ENCODE data around the gene DNMBP. TPM values are rescaled to one million over a fixed set of nuclear protein-coding genes. Genes with fewer than 3 reads are reported as not detected.

The DNMBP gene
- total RNA-seq, 1 experiment from 2014 or later, result 60.3 TPM

- H3K9me2 ChIP-seq (ENCODE audit: insufficient read depth), result no peaks in the 10 kb centered on the region
- no TSS peak for BruUV-seq (replicated peaks)
- no peak overlapping the region for H3K9ac ChIP-seq (ENCODE audit: low read length)
- no peak overlapping the region for H3K4me3 ChIP-seq (replicated peaks in 1 of 2; ENCODE audit: low read depth in 1 of 2, low read length in 2 of 2)
- no peak overlapping the region for H3K27ac ChIP-seq (ENCODE audit: low read depth, low read length)
- no peak overlapping the region for H2AFZ ChIP-seq (ENCODE audit: low read depth, low read length, poor library complexity, severe bottlenecking)
- H3K4me2 ChIP-seq (ENCODE audit: low read length), result no peak overlapping the region
- ATAC-seq (no peak), DNase-seq (ENCODE audit: low read depth, low spot score) (no peak)
- no peaks in the 10 kb centered on the region for H3K79me2 ChIP-seq (ENCODE audit: insufficient read depth, low read length)
- CTCF ChIA-PET, result interaction anchor here (2.0 kb wide), 1 partner anchor 9 kb away, joined by 7 read pairs; no protein-coding TSS in a partner anchor
- H4K20me1 ChIP-seq (ENCODE audit: insufficient read depth), result no peaks in the 10 kb centered on the region
- no peaks in the 10 kb centered on the region for H3K36me3 ChIP-seq (ENCODE audit: control insufficient read depth in 1 of 2, insufficient read depth in 2 of 2, low read length in 2 of 2)
- POLR2A ChIA-PET, result no interaction called here
- peaks cover 16 to 28% of the 10 kb centered on the region in 2 experiments for H3K4me1 ChIP-seq (ENCODE audit: control insufficient read depth in 1 of 2, insufficient read depth in 2 of 2, low read length in 2 of 2)
- TF ChIP-seq CTCF (IDR thresholded peaks at IDR 0.05 in 2 of 3, conservative IDR thresholded peaks at IDR 0.05 in 1 of 3; ENCODE audit: borderline replicate concordance in 1 of 3, insufficient read depth in 1 of 3, low read depth in 2 of 3, low read length in 2 of 3) (no peak), RAD21 (IDR thresholded peaks at IDR 0.05; ENCODE audit: low read depth) (no peak), POLR2A (IDR thresholded peaks at IDR 0.05; ENCODE audit: borderline replicate concordance, extremely low read depth, insufficient read depth, insufficient read length) (no peak), ZNF274 (IDR thresholded peaks at IDR 0.05; ENCODE audit: low read depth, low read length) (no peak), EZH2 (IDR thresholded peaks at IDR 0.05) (no peak), YY1 (IDR thresholded peaks at IDR 0.05; ENCODE audit: extremely low read depth, insufficient replicate concordance, low read depth, low read length) (no peak), TCF7L2 (IDR thresholded peaks at IDR 0.05; ENCODE audit: borderline replicate concordance, extremely low read depth, insufficient read depth, insufficient read length) (no peak), SRF (IDR thresholded peaks at IDR 0.05; ENCODE audit: low read depth) (no peak), EZH2phosphoT487 (IDR thresholded peaks at IDR 0.05; ENCODE audit: borderline replicate concordance) (no peak), SP1 (IDR thresholded peaks at IDR 0.05; ENCODE audit: low read depth) (no peak), REST (IDR thresholded peaks at IDR 0.05; ENCODE audit: low read depth) (no peak), POLR2AphosphoS5 (IDR thresholded peaks at IDR 0.05; ENCODE audit: low read depth, low read length) (no peak)
- TF ChIP-seq, protein P1, sequence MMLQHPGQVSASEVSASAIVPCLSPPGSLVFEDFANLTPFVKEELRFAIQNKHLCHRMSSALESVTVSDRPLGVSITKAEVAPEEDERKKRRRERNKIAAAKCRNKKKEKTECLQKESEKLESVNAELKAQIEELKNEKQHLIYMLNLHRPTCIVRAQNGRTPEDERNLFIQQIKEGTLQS (IDR thresholded peaks at IDR 0.05), result no peak
- TF ChIP-seq, protein P2, sequence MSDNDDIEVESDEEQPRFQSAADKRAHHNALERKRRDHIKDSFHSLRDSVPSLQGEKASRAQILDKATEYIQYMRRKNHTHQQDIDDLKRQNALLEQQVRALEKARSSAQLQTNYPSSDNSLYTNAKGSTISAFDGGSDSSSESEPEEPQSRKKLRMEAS (IDR thresholded peaks at IDR 0.05), result no peak
- RAD21 ChIA-PET (ENCODE audit: low non-redundant PET in 1 of 2, low total read pairs in 2 of 2, uncharacterized antibody in 2 of 2, unreplicated experiment in 2 of 2), result no interaction called here
- no peaks in the 10 kb centered on the region for H3K27me3 ChIP-seq (ENCODE audit: insufficient read depth, low read length)
- intact Hi-C loops (cut with micrococcal nuclease), result no loop called here
- no peaks in the 10 kb centered on the region for H3K9me3 ChIP-seq (ENCODE audit: control insufficient read depth in 1 of 2, insufficient read depth in 1 of 2, low read depth in 1 of 2, low read length in 2 of 2)
Observed at GRCh38 chr10:100036850-100037249, 27.1 kb upstream of the DNMBP start.
